ENCODE data around the gene ACOT7. TPM values are rescaled to one million over a fixed set of nuclear protein-coding genes. Genes with fewer than 3 reads are reported as not detected.
A peak's percentile ranks its signal among the peaks of the same experiment; 100 is the strongest.

The ACOT7 gene
- total RNA-seq, 2 experiments from 2014 or later: 5.3 to 5.4 TPM

DNA sequence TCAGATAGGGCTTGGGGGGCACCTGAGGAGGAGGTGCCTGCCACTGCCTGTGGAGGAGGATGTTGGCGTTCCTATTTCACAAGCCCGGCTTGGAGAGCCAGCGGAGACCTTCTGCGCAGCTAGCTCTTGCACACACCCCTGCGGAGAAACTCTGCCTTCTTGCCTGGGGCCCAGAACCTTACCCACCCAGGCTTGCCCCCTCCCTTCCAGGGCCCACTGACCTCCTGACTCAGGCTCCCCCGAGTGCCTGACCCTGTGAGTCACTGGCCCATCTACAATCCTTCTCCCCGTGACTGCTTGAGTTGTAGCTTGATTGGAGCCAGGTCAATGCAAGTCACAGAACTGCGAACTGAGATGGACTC lies 22.7 kb upstream of the ACOT7 start:
- DNase-seq (no peak), ATAC-seq (ENCODE audit: poor library complexity) (no peak)
- CTCF ChIA-PET: no interaction called here
- H3K4me1 ChIP-seq (ENCODE audit: insufficient read depth, low read length): peaks cover 36% of the 10 kb centered on the region
- no peaks in the 10 kb centered on the region for H3K9me3 Mint-ChIP-seq
- H3K27me3 Mint-ChIP-seq: peaks cover 71% of the 10 kb centered on the region
- no peak overlapping the region for H3K27ac Mint-ChIP-seq
- H3K4me3 ChIP-seq (ENCODE audit: low read length): no peak overlapping the region
- intact Hi-C loops (cut with DNase I, micrococcal nuclease): no loop called here
- H3K36me3 Mint-ChIP-seq (ENCODE audit: low read depth): no peaks in the 10 kb centered on the region
- POLR2A ChIA-PET: no interaction called here
- no peak overlapping the region for H3K4me3 Mint-ChIP-seq
- H3K4me1 Mint-ChIP-seq (ENCODE audit: low read depth): peaks cover 3% of the 10 kb centered on the region
- peaks cover 71 to 72% of the 10 kb centered on the region in 2 experiments for H3K27me3 ChIP-seq (ENCODE audit: control insufficient read depth in 1 of 2, insufficient read depth in 2 of 2, low read length in 2 of 2)
- TF ChIP-seq, protein P1, sequence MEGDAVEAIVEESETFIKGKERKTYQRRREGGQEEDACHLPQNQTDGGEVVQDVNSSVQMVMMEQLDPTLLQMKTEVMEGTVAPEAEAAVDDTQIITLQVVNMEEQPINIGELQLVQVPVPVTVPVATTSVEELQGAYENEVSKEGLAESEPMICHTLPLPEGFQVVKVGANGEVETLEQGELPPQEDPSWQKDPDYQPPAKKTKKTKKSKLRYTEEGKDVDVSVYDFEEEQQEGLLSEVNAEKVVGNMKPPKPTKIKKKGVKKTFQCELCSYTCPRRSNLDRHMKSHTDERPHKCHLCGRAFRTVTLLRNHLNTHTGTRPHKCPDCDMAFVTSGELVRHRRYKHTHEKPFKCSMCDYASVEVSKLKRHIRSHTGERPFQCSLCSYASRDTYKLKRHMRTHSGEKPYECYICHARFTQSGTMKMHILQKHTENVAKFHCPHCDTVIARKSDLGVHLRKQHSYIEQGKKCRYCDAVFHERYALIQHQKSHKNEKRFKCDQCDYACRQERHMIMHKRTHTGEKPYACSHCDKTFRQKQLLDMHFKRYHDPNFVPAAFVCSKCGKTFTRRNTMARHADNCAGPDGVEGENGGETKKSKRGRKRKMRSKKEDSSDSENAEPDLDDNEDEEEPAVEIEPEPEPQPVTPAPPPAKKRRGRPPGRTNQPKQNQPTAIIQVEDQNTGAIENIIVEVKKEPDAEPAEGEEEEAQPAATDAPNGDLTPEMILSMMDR (IDR thresholded peaks at IDR 0.05): no peak
- H3K9me3 ChIP-seq (ENCODE audit: control insufficient read depth in 1 of 2, insufficient read depth in 1 of 2, low read length in 2 of 2): peaks cover 0 to 27% of the 10 kb centered on the region in 2 experiments
- no peak overlapping the region for H3K27ac ChIP-seq (ENCODE audit: low read depth in 1 of 2, low read length in 2 of 2)
- H3K36me3 ChIP-seq (ENCODE audit: insufficient read depth, low read length): no peaks in the 10 kb centered on the region

DNA sequence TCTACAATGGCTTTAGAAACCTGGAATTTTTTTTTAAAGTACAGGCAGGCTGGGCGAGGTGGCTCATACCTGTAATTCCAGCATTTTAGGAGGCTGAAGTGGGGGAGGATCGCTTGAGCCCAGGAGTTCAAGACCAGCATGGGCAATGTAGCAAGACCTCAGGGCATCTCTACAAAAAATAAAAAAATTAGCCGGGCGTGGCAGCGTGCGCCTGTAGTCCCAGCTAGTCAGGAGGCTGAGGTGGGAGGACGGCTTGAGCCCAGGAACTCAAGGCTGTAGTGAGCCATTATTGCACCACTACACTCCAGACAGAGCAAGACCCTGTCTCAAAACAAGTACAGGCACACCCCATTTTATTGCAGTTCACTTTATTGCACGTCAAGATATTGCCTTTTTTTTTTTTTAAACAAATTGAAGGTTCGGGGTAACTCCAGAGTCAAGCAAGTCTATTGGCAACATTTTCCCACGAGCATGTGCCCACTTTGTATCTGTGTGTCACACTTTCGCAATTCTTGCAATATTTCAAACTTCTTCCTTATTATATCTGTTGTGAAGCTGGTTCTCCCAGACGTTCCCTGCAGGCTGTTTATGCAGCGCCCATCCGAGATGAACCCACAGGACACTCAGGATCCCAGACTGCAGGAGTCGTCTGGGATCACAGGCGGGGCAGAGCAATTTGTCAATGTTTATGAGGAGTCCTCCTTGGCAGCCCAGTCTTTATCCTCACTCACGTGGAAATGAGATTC lies 21.5 kb upstream of the ACOT7 start:
- no peak overlapping the region for H3K4me3 ChIP-seq (ENCODE audit: low read length)
- no peaks in the 10 kb centered on the region for H3K9me3 Mint-ChIP-seq
- TF ChIP-seq, protein P1 (IDR thresholded peaks at IDR 0.05): no peak
- no peak overlapping the region for H3K4me3 Mint-ChIP-seq
- peaks cover 59 to 60% of the 10 kb centered on the region in 2 experiments for H3K27me3 ChIP-seq (ENCODE audit: control insufficient read depth in 1 of 2, insufficient read depth in 2 of 2, low read length in 2 of 2)
- CTCF ChIA-PET: interaction anchor here (0.5 to 1.7 kb wide), 6 partner anchors 8 to 111 kb away, joined by 3 to 9 read pairs (median 4); no protein-coding TSS in a partner anchor
- H3K27ac ChIP-seq (ENCODE audit: low read depth in 1 of 2, low read length in 2 of 2): no peak overlapping the region
- H3K4me1 ChIP-seq (ENCODE audit: insufficient read depth, low read length): peaks cover 26% of the 10 kb centered on the region
- H3K9me3 ChIP-seq (ENCODE audit: control insufficient read depth in 1 of 2, insufficient read depth in 1 of 2, low read length in 2 of 2): peaks cover 0 to 17% of the 10 kb centered on the region in 2 experiments
- H3K36me3 ChIP-seq (ENCODE audit: insufficient read depth, low read length): no peaks in the 10 kb centered on the region
- intact Hi-C loops (cut with DNase I, micrococcal nuclease): no loop called here
- peaks cover 64% of the 10 kb centered on the region for H3K27me3 Mint-ChIP-seq
- peaks cover 3% of the 10 kb centered on the region for H3K4me1 Mint-ChIP-seq (ENCODE audit: low read depth)
- no peak overlapping the region for H3K27ac Mint-ChIP-seq
- DNase-seq (no peak), ATAC-seq (ENCODE audit: poor library complexity) (no peak)
- no peaks in the 10 kb centered on the region for H3K36me3 Mint-ChIP-seq (ENCODE audit: low read depth)
- POLR2A ChIA-PET: no interaction called here

DNA sequence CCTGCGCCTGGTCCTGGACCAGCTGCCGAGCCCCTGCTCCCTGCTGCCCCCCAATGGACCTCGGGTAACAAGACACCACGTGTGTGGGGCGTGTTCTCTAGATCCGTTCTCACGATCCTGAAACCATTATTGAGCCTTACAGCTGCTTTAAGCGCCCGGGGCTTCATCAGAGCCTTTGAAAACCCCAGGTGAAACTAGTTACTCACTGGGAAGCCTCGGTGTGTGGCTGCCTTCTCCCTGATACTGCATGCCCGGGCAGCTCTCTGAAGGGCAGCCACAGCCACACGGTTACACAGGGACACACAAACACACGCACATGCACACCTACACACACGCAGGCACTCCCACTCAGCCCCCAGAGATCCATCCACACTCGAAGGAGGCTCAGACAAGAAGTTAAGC lies 20.9 kb upstream of the ACOT7 start:
- no peak overlapping the region for H3K27ac ChIP-seq (ENCODE audit: low read depth in 1 of 2, low read length in 2 of 2)
- Mint-ChIP-seq H3K9me3 (no peaks in the 10 kb centered on the region), H3K36me3 (ENCODE audit: low read depth) (no peaks in the 10 kb centered on the region), H3K4me3 (no peak overlapping the region), H3K4me1 (ENCODE audit: low read depth) (peaks cover 3% of the 10 kb centered on the region), H3K27ac (no peak overlapping the region), H3K27me3 (peaks cover 64% of the 10 kb centered on the region)
- no peaks in the 10 kb centered on the region for H3K36me3 ChIP-seq (ENCODE audit: insufficient read depth, low read length)
- peaks cover 54 to 56% of the 10 kb centered on the region in 2 experiments for H3K27me3 ChIP-seq (ENCODE audit: control insufficient read depth in 1 of 2, insufficient read depth in 2 of 2, low read length in 2 of 2)
- POLR2A ChIA-PET: no interaction called here
- ATAC-seq (ENCODE audit: poor library complexity) (peak; percentile 84), DNase-seq (peak in 9 of 14 experiments; percentile 28 to 66 (median 33))
- peaks cover 0 to 15% of the 10 kb centered on the region in 2 experiments for H3K9me3 ChIP-seq (ENCODE audit: control insufficient read depth in 1 of 2, insufficient read depth in 1 of 2, low read length in 2 of 2)
- H3K4me1 ChIP-seq (ENCODE audit: insufficient read depth, low read length): peaks cover 20% of the 10 kb centered on the region
- CTCF ChIA-PET: interaction anchor here (0.5 to 1.7 kb wide), 6 partner anchors 9 to 111 kb away, joined by 3 to 9 read pairs (median 4); no protein-coding TSS in a partner anchor
- TF ChIP-seq, protein P1 (IDR thresholded peaks at IDR 0.05): no peak
- no peak overlapping the region for H3K4me3 ChIP-seq (ENCODE audit: low read length)
- intact Hi-C loops (cut with DNase I, micrococcal nuclease): no loop called here

Data from CD4-positive, alpha-beta T cell (primary cell).